Suprapubic skin (tissue), 4 donors: ENCODE measurements around the gene FAF1. TPM values are rescaled to one million over a fixed set of nuclear protein-coding genes. Genes with fewer than 3 reads are reported as not detected.

Experiments
- DNase-seq, 2 donors: peaks; one replicate each; pipeline ENCODE4 v3.0.0-alpha.2; 2019; ENCODE audit warnings: low spot score in 2 of 2
- H3K27ac ChIP-seq: fragments of 200-600 bp; sonication (generic); one replicate; pipeline ENCODE4 v1.5.1; 2019
- H3K27me3 ChIP-seq: fragments of 200-600 bp; sonication (generic); one replicate; pipeline ENCODE4 v1.5.1; 2019
- H3K36me3 ChIP-seq: fragments of 200-600 bp; sonication (generic); one replicate; pipeline ENCODE4 v1.5.1; 2019
- H3K4me1 ChIP-seq: fragments of 200-600 bp; sonication (generic); one replicate; pipeline ENCODE4 v1.5.1; 2019
- H3K4me3 ChIP-seq: fragments of 200-600 bp; sonication (generic); one replicate; pipeline ENCODE4 v1.5.1; 2019; ENCODE audit warnings: mild to moderate bottlenecking
- H3K9me3 ChIP-seq: fragments of 200-600 bp; sonication (generic); one replicate; pipeline ENCODE4 v1.5.1; 2019
- EP300 ChIP-seq: sonication (generic); formaldehyde crosslinking; IDR thresholded peaks from one replicate; pipeline ENCODE4 v1.6.1; 2017; ENCODE audit warnings: antibody characterized with exemption
- POLR2A ChIP-seq, 2 donors: fragments of 450-650 bp; IDR thresholded peaks; one replicate each; pipeline ENCODE4 v1.6.1; 2017; ENCODE audit warnings: antibody characterized with exemption in 2 of 2, mild to moderate bottlenecking in 2 of 2, moderate library complexity in 2 of 2
- POLR2AphosphoS5 ChIP-seq, 3 donors: sonication (generic); formaldehyde crosslinking; IDR thresholded peaks; one replicate each; pipeline ENCODE4 v1.6.1; 2017; ENCODE audit warnings: antibody characterized with exemption in 3 of 3
- WGBS: methylation state at CpG from one replicate; pipeline ENCODE4 v1.1.5; 2018; 5-methylcytosine and 5-hydroxymethylcytosine counted together
- total RNA-seq, 4 donors: library from RNA; depleted of rRNA; stranded (reverse); fragments of >200 nt; gene quantifications; one replicate each; pipeline ENCODE4 v1.1.0, GENCODE V29; 2016
- TF ChIP-seq, protein P1 (sequence below), 2 donors: fragments of 200-600 bp in 1 of 2; fragments of 450-650 bp in 1 of 2; sonication (generic) in 1 of 2; IDR thresholded peaks; one replicate each; pipeline ENCODE4 v1.5.1; 2016 to 2019; ENCODE audit warnings: antibody characterized with exemption in 2 of 2, mild to moderate bottlenecking in 1 of 2, moderate library complexity in 1 of 2

The FAF1 gene
- total RNA-seq, 4 donors from 2014 or later = 35.1 to 61.6 (median 45.4) TPM

DNA sequence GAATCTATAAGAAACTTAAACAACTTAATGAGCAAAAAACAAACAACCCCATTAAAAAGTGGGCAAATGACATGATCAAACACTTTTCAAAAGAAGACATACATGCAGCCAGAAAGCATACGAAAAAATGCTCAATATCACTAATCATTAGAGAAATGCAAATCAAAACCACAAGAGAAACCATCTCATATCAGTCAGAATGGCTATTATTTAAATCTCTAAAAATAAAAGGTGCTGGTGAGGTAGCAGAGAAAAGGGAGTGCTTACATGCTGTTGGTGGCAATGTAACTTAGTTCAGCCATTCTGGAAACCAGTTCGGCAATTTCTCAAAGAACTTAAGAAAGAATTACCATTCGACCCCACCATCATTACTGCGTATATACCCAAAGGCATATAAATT lies 147.7 kb downstream of the FAF1 start:
- Histone ChIP-seq H3K27me3 (no peaks in the 10 kb centered on the region), H3K9me3 (peaks cover 10% of the 10 kb centered on the region), H3K4me1 (no peaks in the 10 kb centered on the region), H3K36me3 (no peaks in the 10 kb centered on the region), H3K4me3 (no peak overlapping the region), H3K27ac (no peak overlapping the region)
- DNase-seq = no peak
- 94% methylated on average over 4 of the region's 4 CpGs for WGBS
- TF ChIP-seq, protein P1, sequence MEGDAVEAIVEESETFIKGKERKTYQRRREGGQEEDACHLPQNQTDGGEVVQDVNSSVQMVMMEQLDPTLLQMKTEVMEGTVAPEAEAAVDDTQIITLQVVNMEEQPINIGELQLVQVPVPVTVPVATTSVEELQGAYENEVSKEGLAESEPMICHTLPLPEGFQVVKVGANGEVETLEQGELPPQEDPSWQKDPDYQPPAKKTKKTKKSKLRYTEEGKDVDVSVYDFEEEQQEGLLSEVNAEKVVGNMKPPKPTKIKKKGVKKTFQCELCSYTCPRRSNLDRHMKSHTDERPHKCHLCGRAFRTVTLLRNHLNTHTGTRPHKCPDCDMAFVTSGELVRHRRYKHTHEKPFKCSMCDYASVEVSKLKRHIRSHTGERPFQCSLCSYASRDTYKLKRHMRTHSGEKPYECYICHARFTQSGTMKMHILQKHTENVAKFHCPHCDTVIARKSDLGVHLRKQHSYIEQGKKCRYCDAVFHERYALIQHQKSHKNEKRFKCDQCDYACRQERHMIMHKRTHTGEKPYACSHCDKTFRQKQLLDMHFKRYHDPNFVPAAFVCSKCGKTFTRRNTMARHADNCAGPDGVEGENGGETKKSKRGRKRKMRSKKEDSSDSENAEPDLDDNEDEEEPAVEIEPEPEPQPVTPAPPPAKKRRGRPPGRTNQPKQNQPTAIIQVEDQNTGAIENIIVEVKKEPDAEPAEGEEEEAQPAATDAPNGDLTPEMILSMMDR (IDR thresholded peaks at IDR 0.05) = no peak
- TF ChIP-seq EP300 = no peak
- TF ChIP-seq POLR2A (IDR thresholded peaks at IDR 0.05) = no peak
- TF ChIP-seq POLR2AphosphoS5 (IDR thresholded peaks at IDR 0.05) = no peak

DNA sequence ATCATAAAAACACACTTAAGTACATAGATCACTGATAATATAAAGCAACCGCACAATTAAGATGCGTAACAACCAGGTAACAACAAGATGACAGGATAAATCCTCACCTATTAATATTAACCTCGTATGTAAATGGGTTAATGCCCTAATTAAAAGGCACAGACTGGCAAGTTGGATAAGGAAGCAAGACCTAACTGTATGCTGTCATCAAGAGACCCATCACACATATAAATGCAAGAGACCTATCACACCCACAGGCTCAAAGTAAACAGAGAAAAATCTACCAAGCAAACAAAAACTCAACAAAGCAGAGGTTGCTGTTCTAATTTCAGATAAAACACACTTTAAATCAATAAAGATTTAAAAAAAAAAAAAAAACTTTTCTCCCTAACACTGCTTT lies 151.8 kb downstream of the FAF1 start:
- no peak overlapping the region for H3K27ac ChIP-seq
- peaks cover 10% of the 10 kb centered on the region for H3K9me3 ChIP-seq
- DNase-seq = no peak
- 98% methylated on average over 3 of the region's 3 CpGs for WGBS
- H3K36me3 ChIP-seq = no peaks in the 10 kb centered on the region
- H3K4me3 ChIP-seq = no peak overlapping the region
- H3K27me3 ChIP-seq = no peaks in the 10 kb centered on the region
- no peak for TF ChIP-seq EP300
- TF ChIP-seq, protein P1 (IDR thresholded peaks at IDR 0.05) = no peak
- no peaks in the 10 kb centered on the region for H3K4me1 ChIP-seq

DNA sequence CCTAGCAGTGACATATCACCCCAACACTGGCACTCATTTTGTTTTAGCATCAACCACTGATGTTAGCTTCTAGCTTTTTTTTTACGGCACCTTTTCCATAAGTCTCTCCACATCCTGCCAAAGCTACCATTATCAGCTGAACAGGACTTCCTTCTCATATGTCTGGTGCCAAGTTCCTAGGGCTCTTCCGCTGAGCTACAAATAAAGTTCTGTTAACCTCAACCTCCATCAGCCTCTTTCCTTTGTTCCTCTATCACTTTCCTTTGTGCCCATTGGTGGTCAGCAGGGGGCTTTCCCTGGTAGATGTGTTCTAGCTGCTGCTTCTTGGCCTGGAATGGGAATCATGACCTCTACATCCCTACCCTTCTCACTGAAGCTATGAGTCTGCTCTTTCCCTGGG lies 163.8 kb downstream of the FAF1 start:
- H3K9me3 ChIP-seq = no peaks in the 10 kb centered on the region
- H3K36me3 ChIP-seq = no peaks in the 10 kb centered on the region
- H3K4me3 ChIP-seq = no peak overlapping the region
- whole genome bisulfite sequencing = 91% methylated on average over 2 of the region's 2 CpGs
- no peaks in the 10 kb centered on the region for H3K27me3 ChIP-seq
- TF ChIP-seq POLR2A (IDR thresholded peaks at IDR 0.05) = no peak
- TF ChIP-seq POLR2AphosphoS5 (IDR thresholded peaks at IDR 0.05) = no peak
- no peak for TF ChIP-seq EP300
- TF ChIP-seq, protein P1 (IDR thresholded peaks at IDR 0.05) = no peak
- H3K27ac ChIP-seq = no peak overlapping the region
- no peaks in the 10 kb centered on the region for H3K4me1 ChIP-seq
- no peak for DNase-seq

DNA sequence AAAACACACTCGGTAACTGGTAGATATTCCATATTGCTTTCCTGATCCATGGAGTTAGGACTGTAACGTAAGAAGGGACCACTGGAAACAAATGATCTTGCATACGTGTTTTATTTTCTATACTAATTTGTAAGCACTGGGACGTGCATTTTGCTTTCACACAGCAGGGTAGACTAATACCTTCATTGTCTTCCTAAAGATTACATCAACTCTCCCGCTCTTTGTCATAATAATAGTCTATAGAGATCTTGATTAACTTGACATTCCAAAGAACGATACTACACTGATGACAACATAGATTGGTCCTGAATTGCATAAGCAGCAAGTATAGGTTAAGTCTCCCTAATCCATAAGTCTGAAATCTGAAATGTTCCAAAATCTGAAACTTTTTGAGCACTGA lies 166.5 kb downstream of the FAF1 start:
- no peak for DNase-seq
- H3K4me1 ChIP-seq = no peaks in the 10 kb centered on the region
- H3K9me3 ChIP-seq = no peaks in the 10 kb centered on the region
- WGBS = 90% methylated on average over 6 of the region's 6 CpGs
- TF ChIP-seq, protein P1 (IDR thresholded peaks at IDR 0.05) = no peak
- no peak for TF ChIP-seq POLR2AphosphoS5 (IDR thresholded peaks at IDR 0.05)
- TF ChIP-seq EP300 = no peak
- no peak for TF ChIP-seq POLR2A (IDR thresholded peaks at IDR 0.05)
- H3K27ac ChIP-seq = no peak overlapping the region
- H3K4me3 ChIP-seq = no peak overlapping the region
- no peaks in the 10 kb centered on the region for H3K27me3 ChIP-seq
- H3K36me3 ChIP-seq = no peaks in the 10 kb centered on the region

DNA sequence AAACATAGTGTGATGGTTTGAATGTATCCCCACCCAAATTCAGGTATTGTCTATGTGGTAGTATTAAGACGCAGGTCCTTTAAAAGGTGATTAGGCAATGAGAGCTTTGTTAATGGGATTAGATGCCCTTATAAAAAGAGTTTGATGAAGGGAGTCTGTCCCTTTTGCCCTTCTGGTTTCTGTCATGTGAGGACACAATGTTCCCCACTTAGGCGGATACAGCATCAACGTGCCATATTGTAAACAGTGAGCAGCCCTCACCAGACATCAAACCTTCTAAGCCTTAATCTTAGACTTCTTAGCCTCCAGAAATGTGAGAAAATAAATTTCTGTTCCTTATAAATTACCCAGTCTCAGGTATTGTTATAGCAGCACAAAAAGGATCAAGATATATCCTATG lies 172.8 kb downstream of the FAF1 start:
- Histone ChIP-seq H3K4me3 (no peak overlapping the region), H3K27me3 (no peaks in the 10 kb centered on the region), H3K4me1 (no peaks in the 10 kb centered on the region), H3K27ac (no peak overlapping the region), H3K9me3 (no peaks in the 10 kb centered on the region), H3K36me3 (peaks cover 21% of the 10 kb centered on the region)
- WGBS = 95% methylated on average over 3 of the region's 3 CpGs
- no peak for DNase-seq
- TF ChIP-seq POLR2AphosphoS5 (IDR thresholded peaks at IDR 0.05) (no peak), POLR2A (IDR thresholded peaks at IDR 0.05) (no peak), EP300 (no peak)
- TF ChIP-seq, protein P1 (IDR thresholded peaks at IDR 0.05) = no peak
